Jurkat, Clone E6-1 (cell line): Measurements from ENCODE around the gene SS18.

ENCODE experiments used
- DNase-seq: peaks from one replicate; pipeline ENCODE4 v3.0.0-alpha.2; 2011; ENCODE audit warnings: low read depth, low spot score
- H3K4me3 ChIP-seq: 2 replicates; pipeline ENCODE4 v1.5.1; 2011; ENCODE audit warnings: mild to moderate bottlenecking, low read length, control low read depth, moderate library complexity

Gene SS18

DNA sequence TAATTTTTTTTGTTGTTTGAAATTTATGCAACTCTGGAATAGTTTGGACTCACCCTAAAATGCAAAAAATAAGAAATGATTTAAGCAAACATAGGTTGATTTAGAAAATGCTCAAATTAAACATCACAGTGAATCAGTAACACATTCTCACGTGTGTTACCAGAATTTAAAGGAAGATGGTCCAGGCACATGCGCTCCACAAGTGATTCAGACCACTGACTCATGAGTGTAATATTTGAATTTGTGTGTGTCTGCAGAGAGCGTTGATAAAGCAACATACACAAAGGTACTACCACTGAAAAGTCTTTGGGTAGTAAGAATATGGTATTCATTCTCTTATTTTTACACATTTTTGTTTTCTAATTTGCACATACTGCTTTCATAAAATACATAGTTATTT, 7.9 kb downstream of the SS18 start:
- no peak overlapping the region for H3K4me3 ChIP-seq
- DNase-seq = no peak

DNA sequence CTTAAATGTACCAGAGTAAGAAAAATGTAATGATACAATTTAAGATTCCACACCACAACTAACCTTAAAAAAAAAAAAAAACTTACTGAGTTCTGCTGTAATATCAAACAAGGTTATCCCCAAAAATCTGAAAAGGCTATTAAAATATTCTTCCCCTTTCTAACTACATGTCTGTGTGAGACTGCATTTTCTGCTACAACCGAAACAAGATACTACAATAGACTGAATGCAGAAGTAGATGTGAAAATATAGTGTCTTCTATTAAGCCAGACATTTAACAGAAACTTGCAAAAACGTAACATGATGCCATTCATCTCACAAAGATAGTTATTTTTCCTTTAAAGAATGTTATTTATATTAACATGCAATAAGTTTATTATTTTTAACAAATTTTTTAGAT, 16.2 kb downstream of the SS18 start:
- DNase-seq = no peak
- H3K4me3 ChIP-seq = no peak overlapping the region

- H3K4me3 ChIP-seq = no peak overlapping the region
- no peak for DNase-seq
Observed at GRCh38 chr18:26073758-26074157, 16.7 kb downstream of the SS18 start.

DNA sequence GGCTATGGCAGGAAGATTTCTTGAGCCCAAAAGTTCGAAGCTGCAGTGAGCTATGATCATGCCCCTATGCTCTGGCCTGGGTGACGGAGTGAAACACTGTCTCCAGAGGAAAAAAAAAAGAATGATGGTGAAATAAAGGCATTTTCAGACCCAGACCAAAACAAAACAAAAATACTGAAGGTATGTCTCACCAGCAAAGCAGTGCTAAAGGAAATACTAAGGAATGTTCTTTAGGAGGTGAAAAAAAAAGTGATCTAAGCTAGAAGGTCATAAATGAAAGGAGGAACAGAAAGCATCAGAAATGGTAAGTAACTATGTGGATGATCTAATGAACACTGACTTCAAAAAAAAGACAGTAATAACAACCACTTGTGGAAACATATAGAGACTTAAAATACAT, 18.7 kb downstream of the SS18 start:
- DNase-seq = no peak
- H3K4me3 ChIP-seq = no peak overlapping the region

DNA sequence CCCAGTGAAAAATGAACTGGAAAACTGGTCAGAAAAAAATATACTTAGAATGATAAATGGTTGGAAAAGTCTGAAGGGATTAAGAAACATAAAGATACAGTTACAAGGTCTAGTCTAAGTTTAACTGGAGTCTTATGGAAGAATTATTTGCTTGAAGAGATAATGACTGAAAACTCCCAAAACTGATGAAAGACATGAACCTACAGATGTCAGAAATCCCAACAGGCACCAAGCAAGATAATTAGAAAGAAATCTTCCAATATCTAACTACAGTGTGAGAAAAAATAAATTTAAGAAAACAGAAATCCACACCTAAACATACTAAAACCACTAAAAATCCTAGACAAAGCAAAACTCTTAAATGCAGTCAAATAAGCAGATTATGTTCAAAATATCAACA, 19.4 kb downstream of the SS18 start:
- H3K4me3 ChIP-seq = no peak overlapping the region
- DNase-seq = no peak

- DNase-seq = no peak
Observed at GRCh38 chr18:26059357-26059756, 31.1 kb downstream of the SS18 start.

DNA sequence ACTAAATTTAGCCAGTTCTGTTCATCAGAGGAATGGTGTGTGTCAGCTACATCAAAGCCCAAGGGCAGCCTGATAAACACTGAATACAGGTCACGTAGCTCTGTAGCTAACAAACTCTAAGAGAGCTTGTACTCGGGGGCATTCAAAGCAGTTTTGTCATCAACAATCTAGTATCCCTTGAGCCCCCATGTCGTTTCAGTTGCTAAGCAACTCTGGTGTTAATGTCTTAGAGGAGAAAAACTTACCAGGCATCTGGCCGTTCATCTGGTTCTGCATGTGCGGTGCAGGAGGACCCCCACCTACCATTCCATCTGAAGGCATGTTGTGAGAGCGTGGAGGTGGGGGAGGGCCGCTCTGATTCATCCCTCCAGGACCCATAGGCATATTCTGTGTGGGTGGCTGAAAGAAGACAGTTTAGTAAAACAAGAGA, 33.1 kb downstream of the SS18 start:
- no peak for DNase-seq

More at GRCh38 chr18:26059357-26059756, 31.1 kb downstream of the SS18 start:
- H3K4me3 ChIP-seq = no peak overlapping the region

DNA sequence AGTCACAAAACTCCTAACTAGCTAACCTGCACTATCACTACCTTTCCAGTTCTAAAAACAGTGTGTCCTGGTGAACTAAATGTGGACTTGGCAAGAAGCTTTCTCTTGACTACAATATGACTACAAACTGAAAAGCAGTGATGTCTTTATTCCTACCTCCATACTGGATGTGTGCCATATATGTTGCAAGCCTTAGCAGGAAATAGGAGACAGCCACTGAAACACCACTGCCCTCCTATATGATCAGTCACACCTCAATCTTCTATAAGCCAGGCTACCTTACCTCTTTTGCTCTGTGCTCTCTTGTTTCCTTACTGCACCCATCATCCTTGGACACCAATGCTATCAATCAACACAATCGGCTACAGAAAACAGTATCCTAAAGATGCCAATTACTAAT, 34.1 kb downstream of the SS18 start:
- DNase-seq = no peak
- no peak overlapping the region for H3K4me3 ChIP-seq

More for the DNA sequence above, 33.1 kb downstream of the SS18 start:
- no peak overlapping the region for H3K4me3 ChIP-seq

- no peak overlapping the region for H3K4me3 ChIP-seq
- no peak for DNase-seq
Observed at GRCh38 chr18:26052505-26052904, 37.9 kb downstream of the SS18 start.

- no peak overlapping the region for H3K4me3 ChIP-seq
- DNase-seq = no peak
Observed at GRCh38 chr18:26051843-26052242, 38.6 kb downstream of the SS18 start.

DNA sequence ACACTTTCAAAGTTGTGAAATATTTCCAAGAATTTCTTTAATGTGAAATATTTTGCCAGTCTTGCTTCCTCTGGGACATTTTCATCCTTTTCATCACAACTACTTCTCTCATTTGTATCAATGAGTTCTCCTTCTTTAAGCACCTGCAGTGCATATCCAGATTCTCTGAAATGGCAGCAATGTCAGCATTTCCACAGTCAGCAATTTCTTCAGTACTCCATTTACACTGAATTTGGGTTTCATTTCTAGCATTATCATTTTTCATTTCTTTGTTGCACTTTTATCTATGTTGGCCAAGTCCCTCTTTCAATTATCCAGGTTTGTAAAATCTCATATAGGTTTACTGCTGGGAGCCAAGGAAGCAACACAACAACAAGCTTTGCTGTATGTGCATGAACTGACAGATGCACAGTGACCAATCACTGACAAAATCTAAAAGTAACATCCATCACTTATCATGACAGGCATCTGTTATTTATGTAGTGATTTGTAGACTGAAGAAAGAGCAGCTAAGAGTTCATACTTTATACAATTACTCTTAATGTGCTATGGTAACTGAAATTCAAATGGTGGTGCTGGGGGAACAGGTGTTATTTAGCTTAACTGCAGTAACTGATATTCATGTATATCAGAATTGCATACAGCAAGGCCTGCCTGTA, 43.9 kb downstream of the SS18 start:
- no peak overlapping the region for H3K4me3 ChIP-seq

DNA sequence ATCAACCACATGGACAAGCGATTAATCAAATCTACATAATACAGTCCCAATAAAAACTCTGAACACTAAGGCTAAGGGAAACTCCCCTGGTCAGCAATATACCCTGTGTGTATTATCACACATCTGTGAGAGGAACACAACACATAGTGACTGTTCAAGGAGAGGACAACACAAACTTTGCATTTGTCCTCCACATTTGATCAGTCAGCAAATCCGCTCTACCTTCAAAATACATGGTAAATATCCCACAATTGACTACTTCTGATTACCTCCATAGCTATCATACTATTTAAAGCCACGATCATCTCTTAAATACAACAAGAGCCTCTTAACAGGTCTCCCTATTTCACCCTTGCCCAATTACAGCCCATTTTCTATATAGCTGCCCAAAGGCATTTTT, 45.6 kb downstream of the SS18 start:
- DNase-seq = no peak
- H3K4me3 ChIP-seq = no peak overlapping the region

More for the DNA sequence above, 43.9 kb downstream of the SS18 start:
- DNase-seq = no peak

- no peak for DNase-seq
Observed at GRCh38 chr18:26040051-26040656, 50.3 kb downstream of the SS18 start.

DNA sequence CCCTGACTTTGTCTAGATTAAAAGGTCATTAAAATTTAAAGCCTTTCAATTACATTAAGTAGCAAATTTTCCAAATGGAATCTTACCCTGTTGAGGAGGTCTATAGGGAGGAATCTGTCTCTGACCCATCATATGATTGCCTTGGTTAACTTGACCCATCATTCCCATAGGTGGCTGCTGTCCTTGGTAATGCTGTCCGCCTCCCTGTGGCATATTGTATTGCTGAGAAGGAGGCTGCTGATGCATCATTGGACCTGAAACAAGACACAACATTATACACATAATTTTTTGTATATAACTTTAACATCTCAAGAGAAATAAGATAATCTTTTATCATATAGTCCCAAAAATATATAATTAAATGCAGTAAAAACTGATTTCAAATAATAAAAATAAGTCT, 51.2 kb downstream of the SS18 start:
- no peak for DNase-seq
- H3K4me3 ChIP-seq = no peak overlapping the region

More at GRCh38 chr18:26040051-26040656, 50.3 kb downstream of the SS18 start:
- no peak overlapping the region for H3K4me3 ChIP-seq

- no peak for DNase-seq
- H3K4me3 ChIP-seq = no peak overlapping the region
Observed at GRCh38 chr18:26036635-26037034, 53.8 kb downstream of the SS18 start.

DNA sequence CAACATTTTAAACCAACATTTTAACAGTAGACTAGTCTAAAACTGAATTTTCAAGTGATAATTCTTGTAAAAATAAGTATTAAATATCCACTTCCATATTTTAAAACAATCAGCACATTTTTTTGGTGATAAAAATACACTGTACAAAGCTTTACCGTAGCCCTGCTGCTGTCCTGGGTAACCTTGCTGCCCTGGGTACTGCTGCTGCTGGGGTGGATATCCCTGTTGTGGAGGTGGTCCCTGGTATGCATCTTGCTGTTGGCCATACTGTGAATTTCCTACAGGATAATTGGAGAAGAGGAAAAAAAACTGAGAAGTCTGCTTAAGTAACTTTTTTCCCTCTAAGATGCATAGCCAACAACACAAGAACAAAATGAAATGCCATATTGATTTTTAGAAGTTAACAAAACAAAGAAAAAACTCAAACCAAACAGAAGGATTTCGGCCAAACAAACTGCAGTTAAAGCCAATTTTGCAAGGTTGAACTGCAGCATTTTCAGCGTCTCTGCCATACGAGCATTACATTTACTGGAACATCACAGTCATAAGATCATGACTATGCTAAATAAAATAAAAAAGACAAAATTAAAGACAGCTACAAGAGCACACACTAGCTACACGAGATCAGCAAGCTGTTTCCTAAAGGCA, 55.4 kb downstream of the SS18 start:
- no peak for DNase-seq
- H3K4me3 ChIP-seq = no peak overlapping the region

DNA sequence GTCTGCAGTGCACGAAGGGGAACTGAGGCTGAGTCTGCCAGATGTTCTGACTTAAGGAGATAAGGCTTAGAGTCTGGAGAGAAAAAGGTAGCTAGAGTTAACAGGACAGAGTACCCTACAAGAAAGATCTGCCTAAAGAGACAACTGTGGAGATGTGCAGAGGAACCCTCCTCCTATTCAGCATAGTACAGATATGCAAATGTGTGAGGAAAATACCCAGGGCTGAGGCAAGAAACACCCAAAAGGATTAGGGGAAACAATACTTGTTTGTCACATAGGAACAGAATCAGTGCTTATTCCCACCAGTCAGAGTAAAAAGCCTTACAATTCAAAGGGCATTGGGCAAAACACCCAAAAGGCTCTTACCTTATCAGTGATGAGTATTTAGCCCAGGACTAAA, 67.8 kb downstream of the SS18 start:
- DNase-seq = no peak
- H3K4me3 ChIP-seq = no peak overlapping the region

DNA sequence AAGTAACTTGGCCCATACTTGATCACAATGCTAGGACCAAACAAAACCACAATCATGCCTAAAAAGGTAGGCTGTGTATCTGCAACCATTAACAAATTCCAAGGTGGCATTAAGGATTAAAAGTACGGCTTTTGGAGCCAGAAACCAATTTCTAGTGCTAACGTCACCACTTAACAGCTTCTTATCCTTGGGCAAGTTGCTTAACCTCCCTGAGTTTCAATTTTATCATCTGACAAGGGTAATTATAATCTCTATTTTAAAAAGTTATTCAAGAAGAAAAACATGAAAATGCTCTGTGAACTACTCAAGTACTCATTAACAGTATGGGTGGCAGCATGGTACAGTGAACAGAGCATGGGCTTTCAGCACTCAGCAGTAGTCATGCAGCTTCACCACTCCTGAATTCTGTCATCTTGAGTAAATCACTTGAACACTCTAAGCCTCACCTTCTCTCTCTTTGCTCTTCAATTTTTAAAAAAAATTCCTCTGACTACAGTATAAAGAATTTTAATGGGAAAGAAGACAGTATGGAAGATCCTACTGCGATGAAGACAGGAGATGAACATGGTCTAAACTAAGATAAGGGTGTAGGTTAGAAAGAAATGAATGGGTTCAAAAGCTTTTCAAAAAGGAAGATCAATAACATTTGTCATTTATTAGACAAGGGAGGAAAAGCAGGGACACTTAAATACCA, 69.2 kb downstream of the SS18 start:
- DNase-seq = no peak
- H3K4me3 ChIP-seq = no peak overlapping the region

DNA sequence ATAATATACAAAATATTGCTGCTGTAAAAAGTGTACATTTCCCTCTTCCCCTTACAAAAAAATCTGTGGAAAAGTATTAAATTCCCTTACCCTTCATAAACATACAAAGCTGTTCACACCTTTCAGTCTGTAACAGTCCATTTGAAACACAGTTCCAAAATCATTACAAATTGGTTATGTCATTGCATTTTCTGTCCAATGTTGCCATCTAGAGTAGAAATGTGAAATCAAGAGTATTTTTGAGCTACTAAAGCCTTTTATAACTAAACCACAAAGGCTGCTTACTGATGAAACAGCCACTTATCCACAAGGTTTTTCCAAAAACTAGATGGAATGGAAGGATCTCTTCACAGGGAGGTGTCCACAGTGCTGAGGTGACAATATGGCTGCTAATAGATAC, 72.5 kb downstream of the SS18 start:
- peak; percentile 0 for DNase-seq
- H3K4me3 ChIP-seq = no peak overlapping the region

DNA sequence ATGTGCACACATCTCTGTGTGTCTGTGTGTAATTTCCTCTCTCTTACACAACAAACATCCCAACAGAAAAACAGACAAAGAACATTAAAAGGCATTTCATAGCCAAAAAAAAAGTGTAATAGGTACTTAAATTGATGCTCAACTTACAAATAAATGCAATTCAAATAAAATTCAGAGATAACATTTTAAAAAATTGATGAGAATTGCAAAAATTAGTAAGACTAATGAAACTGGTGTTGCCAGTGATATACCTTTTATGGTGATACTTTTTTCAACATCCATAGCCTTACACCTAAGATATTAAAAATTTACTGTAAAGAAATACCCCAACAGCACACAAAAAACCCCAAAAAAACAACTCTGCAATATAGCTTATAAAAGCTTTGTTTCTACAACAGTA, 76.0 kb downstream of the SS18 start:
- DNase-seq = no peak
- no peak overlapping the region for H3K4me3 ChIP-seq
